Left renal pelvis (tissue), 4 donors: ENCODE measurements around the gene LRP2BP. TPM values are rescaled to one million over a fixed set of nuclear protein-coding genes. Genes with fewer than 3 reads are reported as not detected.

Experiments
- DNase-seq, 4 donors: peaks; one replicate each; pipeline ENCODE4 v3.0.0-alpha.2; 2013; ENCODE audit warnings: low read depth in 4 of 4, low spot score in 3 of 4
- polyA plus RNA-seq, 4 donors: library from polyadenylated mRNA; unstranded; fragments of 120-200 nt; gene quantifications; one replicate each; pipeline ENCODE4 v1.2.1, GENCODE V29; 2013; ENCODE audit not compliant: insufficient read length in 4 of 4

LRP2BP gene
- polyA plus RNA-seq, 4 donors: 2.7 to 4.5 (median 3.5) TPM

DNA sequence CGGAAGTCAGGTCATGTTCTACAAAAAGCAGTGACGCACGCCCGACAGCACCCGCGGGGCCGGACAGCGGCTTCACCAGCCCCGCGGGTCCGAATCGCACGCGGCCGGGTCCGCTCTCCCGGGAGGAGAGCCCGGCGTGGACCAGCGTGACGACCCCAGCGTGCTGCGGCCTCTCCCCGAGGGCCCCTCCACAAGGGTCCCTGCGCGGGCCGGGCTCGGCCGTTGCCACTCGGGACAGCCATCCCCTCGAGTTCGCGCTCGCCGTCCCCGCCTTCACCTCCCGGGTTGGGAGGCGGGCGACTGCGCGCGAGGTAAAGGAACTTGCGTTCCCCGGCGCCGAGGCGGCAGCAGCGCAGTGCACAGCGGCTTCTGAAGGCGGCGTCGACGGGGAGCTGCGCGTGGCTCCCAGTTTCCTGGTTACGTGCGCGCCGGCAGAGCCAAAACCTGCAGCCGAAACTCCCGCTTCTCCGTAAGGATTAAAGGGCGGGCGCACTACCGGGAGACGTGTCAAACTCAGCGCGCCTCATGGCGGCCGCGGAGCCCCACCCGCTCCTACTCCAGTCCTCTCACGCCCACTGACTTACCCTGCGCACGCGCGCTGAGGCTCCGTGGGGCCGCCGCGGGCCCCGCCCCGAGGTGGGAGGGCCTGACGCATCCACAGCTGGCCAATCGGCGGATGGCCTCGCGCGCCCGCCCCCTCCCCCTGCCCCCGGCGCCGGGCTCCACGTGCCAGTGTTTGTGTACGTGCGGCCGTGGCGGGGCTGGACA, 416 bp upstream of the LRP2BP start:
- peak; percentile 91 to 95 (median 93) for DNase-seq

DNA sequence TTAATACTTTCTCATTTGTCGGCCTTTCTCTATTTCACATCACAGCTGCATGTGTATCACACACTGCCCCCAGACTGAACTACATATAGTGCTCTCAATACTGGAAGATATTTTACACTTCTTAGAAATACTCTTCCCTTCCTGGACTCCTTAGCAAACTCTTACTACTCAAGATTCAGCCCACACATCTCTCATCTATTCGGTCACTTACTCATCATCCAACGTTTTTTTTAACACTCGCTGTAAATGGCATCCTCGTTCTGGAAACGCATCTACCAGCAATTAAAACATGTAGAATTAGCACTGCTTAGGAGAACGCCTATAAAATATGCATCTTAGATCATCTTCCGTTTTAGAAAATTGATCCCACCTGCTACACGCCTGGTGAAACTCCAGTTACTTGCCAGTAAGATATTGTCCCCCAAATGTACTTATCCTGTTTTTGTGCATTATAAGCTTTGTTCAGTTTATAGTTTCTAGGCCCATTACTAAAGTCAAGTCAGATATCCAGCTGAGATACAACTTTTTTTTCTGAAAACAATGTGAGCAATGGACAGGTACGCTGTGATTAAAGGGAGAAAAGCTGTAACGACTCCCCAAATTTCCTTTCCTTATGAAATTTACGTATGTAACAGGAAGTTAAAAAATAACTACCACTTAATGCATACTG, 1.0 kb downstream of the LRP2BP start:
- DNase-seq: no peak

DNA sequence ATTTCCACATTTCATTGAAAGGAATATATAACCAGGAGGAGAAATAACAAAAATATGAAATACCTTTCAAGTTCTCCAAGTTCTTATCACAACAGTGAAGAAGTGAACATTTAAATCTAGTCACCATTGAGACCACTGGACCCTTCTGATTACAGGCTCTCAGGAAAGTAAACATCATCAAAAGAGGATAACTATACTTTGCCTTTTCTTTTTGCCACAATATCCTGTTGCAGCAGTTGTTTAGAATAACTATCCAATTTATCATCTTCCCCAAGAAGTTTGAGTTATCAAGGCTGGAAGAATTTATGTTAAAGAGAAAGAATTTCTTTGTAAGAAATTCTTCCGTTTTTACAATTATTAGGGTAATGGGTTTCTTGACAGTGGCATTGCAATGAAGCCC, 3.6 kb downstream of the LRP2BP start:
- DNase-seq: no peak

DNA sequence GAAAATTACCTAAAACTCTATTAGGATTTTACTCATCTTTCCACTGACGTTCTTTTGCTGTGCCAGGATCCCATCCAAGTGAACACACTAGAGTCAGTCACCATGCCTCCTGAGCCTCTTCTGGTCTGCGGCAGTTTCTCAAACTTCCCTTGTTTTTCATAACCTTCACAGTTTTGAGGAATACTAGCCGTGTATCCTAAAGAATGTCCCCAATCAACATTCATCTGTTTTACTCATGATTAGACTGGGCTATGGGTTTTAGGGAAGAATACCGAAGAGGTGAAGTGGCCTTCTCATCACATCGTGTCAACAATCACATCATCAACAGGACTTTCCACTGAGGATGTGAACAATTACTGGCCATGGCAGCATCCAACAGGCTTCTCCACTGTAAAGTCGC, 4.8 kb downstream of the LRP2BP start:
- no peak for DNase-seq

GRCh38 chr4:185387957-185388356, 7.8 kb downstream of the LRP2BP start:
- DNase-seq: no peak

- DNase-seq: peak in 1 of 4 donors; percentile 42
Observed at GRCh38 chr4:185384930-185385331, 10.8 kb downstream of the LRP2BP start.

DNA sequence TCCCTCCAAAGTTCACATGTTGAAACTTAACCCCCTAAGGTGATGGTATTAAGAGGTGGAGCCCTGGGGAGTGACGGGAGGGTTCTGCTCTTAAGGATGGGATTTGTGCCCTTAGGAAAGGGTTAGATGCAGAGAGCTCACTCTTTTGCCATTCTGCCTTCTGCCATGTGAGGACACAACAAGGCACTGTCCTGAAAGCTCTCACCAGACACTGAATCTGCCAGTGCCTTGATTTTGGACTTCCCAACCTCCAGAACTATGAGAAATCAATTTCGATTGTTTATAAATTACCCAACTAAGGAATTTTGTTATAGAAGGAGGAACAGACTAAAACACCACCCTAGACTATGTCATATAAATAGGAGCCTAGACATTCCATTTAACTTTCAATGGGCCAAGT, 11.7 kb downstream of the LRP2BP start:
- DNase-seq: no peak

DNA sequence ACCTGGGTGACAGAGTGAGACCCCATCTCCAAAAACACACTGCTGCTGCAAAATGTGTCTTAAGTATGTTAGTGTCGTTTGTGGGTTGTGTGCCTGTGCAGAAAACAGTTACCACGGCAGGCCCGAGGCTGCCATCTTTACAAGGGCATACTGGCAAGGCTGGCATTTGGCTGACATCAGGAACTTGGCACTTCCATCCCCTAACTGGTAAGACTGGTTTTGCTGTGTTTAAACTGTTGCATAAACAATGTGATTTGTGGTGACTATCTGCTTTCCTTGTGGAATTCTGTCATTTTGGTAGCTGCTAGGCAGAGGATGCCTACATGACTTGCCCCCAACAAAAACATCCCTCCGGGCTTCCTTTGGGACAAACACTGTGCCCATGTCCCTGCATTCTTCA, 12.3 kb downstream of the LRP2BP start:
- DNase-seq: no peak

DNA sequence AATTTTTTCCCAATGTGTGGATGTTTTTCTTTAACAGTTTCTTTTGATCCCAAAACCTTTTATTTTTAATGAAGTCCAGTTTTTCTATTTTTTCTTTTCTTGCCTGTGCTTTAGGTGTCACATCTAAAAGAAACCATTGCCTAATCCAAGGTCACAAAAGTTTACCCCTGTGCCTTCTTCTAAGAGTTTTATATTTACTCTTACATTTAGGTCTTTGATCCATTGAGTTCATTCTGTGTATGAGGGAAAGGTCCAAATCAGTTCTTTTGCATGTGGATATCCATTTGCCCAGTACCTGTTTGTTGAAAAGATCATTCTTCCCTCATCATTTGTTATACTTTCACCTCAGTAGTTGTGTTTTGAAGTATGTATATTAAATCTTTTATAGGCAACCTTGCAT, 13.0 kb downstream of the LRP2BP start:
- no peak for DNase-seq

GRCh38 chr4:185381288-185382196, 14.2 kb downstream of the LRP2BP start:
- DNase-seq: no peak

DNA sequence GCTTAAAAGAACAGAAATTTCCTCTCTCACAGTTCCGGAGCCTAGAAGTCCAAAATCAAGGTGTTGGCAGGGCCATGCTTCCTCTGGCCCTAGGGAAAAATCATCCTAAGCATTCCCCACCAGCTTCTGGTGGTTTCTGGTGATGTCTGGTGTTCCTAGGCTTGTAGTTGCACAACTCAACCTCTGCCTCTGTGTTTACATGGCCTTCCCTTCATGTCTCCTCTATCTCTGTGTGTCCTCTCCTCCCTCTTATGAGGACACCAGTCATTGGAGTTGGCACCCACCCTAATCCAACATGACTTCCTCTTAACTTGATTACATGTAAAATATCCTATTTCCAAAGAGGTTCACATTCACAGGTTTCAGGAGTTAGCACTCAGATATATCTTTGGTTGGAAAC, 15.4 kb downstream of the LRP2BP start:
- no peak for DNase-seq

DNA sequence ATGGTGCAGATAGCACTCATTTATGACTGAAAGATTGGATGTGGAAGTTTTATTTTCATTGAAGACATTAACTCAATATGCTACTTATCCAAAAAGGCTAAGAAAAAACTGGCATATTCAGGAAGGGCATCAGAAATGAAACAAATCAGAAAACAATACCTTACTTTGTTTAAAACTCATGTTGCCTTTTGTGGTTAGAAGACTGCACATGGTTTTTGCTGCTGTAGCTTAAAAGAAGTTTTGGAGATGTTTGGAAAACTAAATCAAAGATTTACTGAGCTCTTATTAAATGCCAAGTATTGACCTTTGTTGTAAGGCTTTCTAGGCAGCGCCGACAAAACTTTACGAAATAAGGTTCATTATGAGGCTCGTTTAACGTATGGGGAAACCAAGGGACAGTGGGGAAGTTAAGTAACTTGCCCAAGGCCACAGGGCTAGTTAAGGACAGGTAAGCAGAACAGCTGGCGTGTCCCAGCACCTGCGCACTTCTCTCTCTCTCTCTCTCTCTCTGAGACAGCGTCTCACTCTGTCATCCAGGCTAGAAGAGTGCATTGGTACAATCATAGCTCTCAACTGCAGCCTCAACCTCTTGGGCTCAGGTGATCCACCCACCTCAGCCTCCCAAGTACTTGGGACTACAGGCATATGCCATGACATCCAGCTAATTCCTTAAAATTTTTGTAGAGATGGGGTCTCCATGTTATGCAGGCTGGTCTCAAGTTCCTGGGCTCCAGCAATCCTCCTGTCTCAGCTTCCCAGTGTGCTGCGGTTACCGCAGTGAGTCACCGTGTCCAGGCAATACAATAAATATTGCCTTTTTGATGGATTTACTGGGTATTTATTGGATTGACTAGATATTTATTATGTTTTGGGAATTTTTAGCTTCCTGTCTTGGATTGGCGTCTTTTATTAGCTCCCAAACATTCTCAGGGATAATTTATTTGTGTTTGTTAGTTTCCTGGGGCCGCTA, 16.1 kb downstream of the LRP2BP start:
- no peak for DNase-seq

- no peak for DNase-seq
Observed at GRCh38 chr4:185378264-185378663, 17.5 kb downstream of the LRP2BP start.

- no peak for DNase-seq
Observed at GRCh38 chr4:185374573-185374972, 21.2 kb downstream of the LRP2BP start.

GRCh38 chr4:185374027-185374426, 21.7 kb downstream of the LRP2BP start:
- DNase-seq: no peak

GRCh38 chr4:185371702-185372101, 24.0 kb downstream of the LRP2BP start:
- DNase-seq: no peak

DNA sequence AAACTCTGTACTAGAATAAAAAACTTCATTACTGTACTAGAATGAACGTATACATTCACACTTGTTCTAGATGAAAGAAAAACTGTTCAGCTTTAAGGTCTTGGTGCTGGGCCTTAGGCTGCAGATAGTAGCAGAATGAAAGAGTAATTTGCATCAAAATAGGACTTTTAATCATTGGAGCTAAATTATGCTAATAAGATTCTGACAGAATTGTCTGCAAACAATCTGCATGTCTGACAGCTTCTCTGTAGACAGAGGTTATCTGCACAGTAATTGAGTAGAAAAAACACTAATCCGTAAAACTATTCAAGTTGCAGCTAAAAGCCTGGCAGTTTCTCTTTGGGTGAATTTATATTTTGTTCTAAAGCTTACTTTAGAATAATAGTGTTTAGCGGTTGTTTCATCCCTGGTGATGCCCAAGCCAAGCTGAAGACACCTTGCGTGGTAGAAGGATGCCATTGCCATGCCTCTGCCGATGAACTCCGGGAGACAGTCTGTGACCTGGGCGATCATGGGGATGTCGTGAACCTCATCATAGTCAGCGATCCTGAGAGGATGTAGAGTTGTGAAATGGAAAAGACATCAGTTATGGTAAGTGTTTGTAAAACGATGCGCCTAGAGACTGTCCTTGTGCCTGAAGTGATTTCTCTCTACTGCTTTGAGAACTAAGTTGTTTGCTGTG, 25.3 kb downstream of the LRP2BP start:
- no peak for DNase-seq

GRCh38 chr4:185369731-185370130, 26.0 kb downstream of the LRP2BP start:
- no peak for DNase-seq

- DNase-seq: peak in 2 of 4 donors; percentile 36 to 42
Observed at GRCh38 chr4:185364886-185365285, 30.8 kb downstream of the LRP2BP start.

DNA sequence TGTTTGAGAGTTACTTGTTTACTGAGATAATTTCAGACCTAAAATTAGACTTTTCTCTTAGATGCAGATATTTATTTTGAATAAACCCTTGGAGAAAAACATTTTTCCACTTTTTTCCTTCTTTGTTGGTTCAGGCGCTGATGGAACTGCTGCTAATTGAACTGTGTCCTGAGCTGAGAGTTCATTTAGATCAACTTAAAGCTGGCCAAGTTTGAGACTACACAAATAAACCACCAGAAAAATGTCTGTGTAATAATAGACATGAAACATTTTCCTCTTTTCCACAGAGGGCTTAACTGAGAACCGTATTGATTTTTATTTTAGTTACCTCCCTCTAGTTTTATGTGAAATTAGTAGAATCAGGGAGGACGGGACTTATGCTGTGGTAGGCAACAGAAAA, 32.5 kb downstream of the LRP2BP start:
- DNase-seq: no peak
